ACC112 (cell line): ENCODE results near the gene GOLGA3.

Experiments used
- H2AFZ ChIP-seq: fragments of 200-600 bp; sonication (generic); one replicate; pipeline ENCODE4 v1.6.0; 2017; ENCODE audit warnings: antibody characterized with exemption, low read length; ENCODE audit not compliant: unreplicated experiment
- H3K27ac ChIP-seq: fragments of 200-600 bp; sonication (generic); 2 replicates; pipeline ENCODE4 v1.5.1; 2014; ENCODE audit warnings: low read depth, mild to moderate bottlenecking, antibody characterized with exemption, low read length, moderate library complexity
- H3K27me3 ChIP-seq: fragments of 200-600 bp; sonication (generic); 2 replicates; pipeline ENCODE4 v1.6.1; 2014; ENCODE audit warnings: mild to moderate bottlenecking, antibody characterized with exemption, low read length, moderate library complexity, mixed read lengths; ENCODE audit not compliant: insufficient read depth
- H3K36me3 ChIP-seq: fragments of 200-600 bp; sonication (generic); 2 replicates; pipeline ENCODE4 v1.6.1; 2016; ENCODE audit warnings: mild to moderate bottlenecking, antibody characterized with exemption, low read length, moderate library complexity, mixed read lengths; ENCODE audit not compliant: insufficient read depth
- H3K4me1 ChIP-seq: fragments of 200-600 bp; sonication (generic); one replicate; pipeline ENCODE4 v1.6.1; 2016; ENCODE audit warnings: low read length, mixed read lengths; ENCODE audit not compliant: insufficient read depth, unreplicated experiment, control insufficient read depth
- H3K4me3 ChIP-seq: fragments of 200-600 bp; sonication (generic); 2 replicates; pipeline ENCODE4 v1.5.1; 2014; ENCODE audit warnings: mild to moderate bottlenecking, low read depth, low read length
- H3K79me2 ChIP-seq: fragments of 200-600 bp; sonication (generic); one replicate; pipeline ENCODE4 v1.6.0; 2016; ENCODE audit warnings: low read length; ENCODE audit not compliant: control insufficient read depth, unreplicated experiment, insufficient read depth

GOLGA3 gene

DNA sequence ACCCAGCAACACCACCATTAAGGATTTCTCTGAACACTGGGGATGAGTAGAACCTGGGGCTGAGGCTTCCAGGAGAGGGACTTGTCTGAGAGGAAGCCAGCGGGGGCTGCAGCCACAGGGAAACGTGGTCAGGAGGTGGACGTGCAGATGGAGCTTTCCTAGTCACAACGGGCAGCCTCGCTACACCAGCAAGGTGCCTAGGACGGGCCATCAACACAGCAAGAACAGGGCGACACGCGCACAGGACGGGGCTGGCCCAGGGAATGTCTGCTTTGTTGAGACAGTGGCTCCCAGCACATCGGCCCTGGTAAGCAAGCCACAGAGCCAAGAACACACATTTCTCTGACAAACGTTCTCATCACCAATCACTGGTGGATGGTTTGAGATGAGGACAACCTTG is 92.3 kb downstream of the GOLGA3 start:
- H3K36me3 ChIP-seq, result peaks cover 61% of the 10 kb centered on the region
- no peaks in the 10 kb centered on the region for H3K27me3 ChIP-seq
- peaks cover 13% of the 10 kb centered on the region for H3K79me2 ChIP-seq
- no peak overlapping the region for H3K4me3 ChIP-seq
- no peak overlapping the region for H2AFZ ChIP-seq
- no peak overlapping the region for H3K27ac ChIP-seq
- H3K4me1 ChIP-seq, result no peaks in the 10 kb centered on the region

DNA sequence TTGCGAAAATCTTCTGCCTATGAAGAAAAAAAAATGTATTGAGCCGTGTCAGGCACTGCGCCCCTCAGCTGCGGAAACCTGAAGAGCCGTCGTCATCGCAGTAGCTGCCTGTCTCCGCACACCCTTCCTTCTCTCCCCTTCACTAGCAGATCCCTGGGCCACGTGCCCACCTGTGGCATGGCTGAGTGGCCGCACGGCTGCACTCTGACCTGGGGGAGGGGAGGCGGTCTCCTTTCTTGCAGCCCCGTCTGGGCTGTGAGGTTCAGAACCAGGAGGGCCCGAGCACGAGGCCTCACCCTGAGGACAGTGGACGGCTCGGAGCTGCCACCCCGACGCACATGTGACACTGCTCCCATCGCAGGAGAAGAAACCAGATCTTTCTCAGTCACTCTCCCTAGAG is 93.2 kb downstream of the GOLGA3 start:
- no peak overlapping the region for H2AFZ ChIP-seq
- no peak overlapping the region for H3K4me3 ChIP-seq
- peaks cover 7% of the 10 kb centered on the region for H3K79me2 ChIP-seq
- peaks cover 58% of the 10 kb centered on the region for H3K36me3 ChIP-seq
- no peak overlapping the region for H3K27ac ChIP-seq
- H3K4me1 ChIP-seq, result no peaks in the 10 kb centered on the region
- H3K27me3 ChIP-seq, result no peaks in the 10 kb centered on the region

DNA sequence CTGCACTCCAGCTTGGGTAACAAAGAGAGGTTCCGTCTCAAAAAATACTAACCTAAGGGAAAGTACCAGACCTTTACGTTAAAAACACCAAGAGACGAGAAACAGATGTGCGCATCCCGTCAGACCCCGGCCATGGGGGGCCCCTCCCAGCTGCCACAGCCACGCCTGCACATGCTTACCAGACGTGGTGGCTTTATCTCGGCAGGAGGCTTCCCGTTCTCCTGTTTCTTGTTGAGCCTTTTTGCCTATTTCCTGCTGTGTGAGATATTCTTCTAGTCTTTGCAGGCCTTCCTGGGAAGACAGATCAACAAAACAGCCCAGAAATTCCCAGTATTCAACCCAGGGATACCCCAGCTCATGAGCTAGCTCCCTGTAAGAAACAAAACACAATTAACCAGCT is 94.5 kb downstream of the GOLGA3 start:
- Histone ChIP-seq H2AFZ (no peak overlapping the region), H3K27me3 (no peaks in the 10 kb centered on the region), H3K36me3 (peaks cover 47% of the 10 kb centered on the region), H3K79me2 (peaks cover 11% of the 10 kb centered on the region), H3K27ac (no peak overlapping the region), H3K4me1 (no peaks in the 10 kb centered on the region), H3K4me3 (no peak overlapping the region)

DNA sequence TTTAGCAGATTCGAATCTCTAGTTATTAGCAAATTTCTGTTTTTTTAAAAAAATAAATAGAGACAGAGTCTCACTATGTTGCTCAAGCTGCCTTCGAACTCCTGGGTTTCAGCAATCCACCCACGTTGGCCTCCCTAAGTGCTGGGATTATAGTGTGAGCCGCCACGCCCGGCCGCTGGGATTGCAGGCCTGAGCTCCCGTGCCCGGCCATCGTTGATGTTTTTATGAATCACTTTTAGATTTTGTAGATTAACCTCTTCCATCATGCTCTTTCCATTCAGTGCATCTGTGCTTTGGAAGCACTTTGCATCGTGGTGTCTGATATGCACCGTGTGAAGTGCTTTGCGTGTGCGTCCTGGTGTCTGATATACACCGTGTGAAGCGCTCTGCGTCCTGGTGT is 97.1 kb downstream of the GOLGA3 start:
- no peak overlapping the region for H2AFZ ChIP-seq
- H3K4me1 ChIP-seq, result no peaks in the 10 kb centered on the region
- H3K27ac ChIP-seq, result no peak overlapping the region
- H3K36me3 ChIP-seq, result peaks cover 50% of the 10 kb centered on the region
- H3K27me3 ChIP-seq, result no peaks in the 10 kb centered on the region
- peaks cover 19% of the 10 kb centered on the region for H3K79me2 ChIP-seq
- no peak overlapping the region for H3K4me3 ChIP-seq

DNA sequence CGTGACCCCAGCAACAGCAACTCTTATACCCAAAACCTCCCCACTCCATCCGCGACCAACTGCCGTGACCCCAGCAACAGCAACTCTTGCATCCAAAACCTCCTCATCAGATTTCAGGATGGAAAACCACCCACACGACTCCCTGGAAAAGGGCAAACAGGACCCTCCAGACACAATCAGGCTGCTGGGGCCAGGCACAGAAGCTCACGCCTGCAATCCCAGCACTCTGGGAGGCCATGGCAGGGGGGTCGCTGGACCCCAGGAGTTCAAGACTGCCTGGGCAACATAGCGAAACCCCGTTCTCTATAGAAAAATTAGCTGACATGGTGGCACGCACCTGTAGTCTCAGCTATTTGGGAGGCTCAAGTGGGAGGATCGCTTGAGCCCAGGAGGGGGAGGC is 98.3 kb downstream of the GOLGA3 start:
- no peaks in the 10 kb centered on the region for H3K4me1 ChIP-seq

DNA sequence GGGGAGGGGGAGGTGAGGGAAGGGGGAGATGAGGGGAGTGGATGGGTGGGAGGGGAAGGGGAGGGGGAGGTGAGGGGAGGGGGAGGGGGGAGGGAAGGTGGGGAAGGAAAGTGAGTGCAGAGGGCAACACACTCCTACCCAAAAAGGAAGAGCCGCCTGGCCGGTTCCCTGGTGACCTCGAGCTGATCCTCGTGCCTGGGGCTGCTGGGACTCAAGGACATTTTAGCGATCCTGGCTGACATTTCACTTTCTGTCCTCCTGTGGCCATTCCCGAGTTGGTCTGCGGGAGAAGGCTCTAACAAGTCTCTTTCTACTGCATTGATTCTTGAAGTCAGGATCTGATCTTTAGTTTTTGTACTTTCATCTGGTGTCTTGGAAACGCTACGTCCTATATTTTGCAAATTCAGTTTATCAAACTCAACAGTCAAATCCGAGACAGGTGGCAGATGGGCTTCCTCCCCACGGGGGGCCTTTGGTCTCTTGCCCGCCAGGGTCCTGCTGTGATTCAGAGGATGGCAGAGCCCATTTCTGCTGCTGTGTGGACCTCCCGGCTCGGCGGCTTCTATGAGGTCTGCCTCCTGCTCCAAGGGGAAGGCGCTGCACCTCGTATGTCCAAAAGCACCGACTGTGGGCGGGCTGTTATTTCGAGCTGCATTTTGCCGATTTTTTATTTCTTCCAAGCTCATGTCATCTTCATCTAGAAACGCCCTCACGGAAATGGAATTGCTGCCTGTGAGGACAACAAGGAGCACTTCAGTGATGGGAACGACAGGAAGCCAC is 98.9 kb downstream of the GOLGA3 start:
- Histone ChIP-seq H3K4me3 (no peak overlapping the region), H3K36me3 (peaks cover 51% of the 10 kb centered on the region), H3K27ac (no peak overlapping the region), H3K79me2 (peaks cover 22% of the 10 kb centered on the region), H2AFZ (no peak overlapping the region), H3K4me1 (no peaks in the 10 kb centered on the region), H3K27me3 (no peaks in the 10 kb centered on the region)

More for the DNA sequence above, 98.3 kb downstream of the GOLGA3 start:
- Histone ChIP-seq H3K4me3 (no peak overlapping the region), H3K27ac (no peak overlapping the region), H3K79me2 (peaks cover 21% of the 10 kb centered on the region), H3K36me3 (peaks cover 51% of the 10 kb centered on the region), H2AFZ (no peak overlapping the region), H3K27me3 (no peaks in the 10 kb centered on the region)

DNA sequence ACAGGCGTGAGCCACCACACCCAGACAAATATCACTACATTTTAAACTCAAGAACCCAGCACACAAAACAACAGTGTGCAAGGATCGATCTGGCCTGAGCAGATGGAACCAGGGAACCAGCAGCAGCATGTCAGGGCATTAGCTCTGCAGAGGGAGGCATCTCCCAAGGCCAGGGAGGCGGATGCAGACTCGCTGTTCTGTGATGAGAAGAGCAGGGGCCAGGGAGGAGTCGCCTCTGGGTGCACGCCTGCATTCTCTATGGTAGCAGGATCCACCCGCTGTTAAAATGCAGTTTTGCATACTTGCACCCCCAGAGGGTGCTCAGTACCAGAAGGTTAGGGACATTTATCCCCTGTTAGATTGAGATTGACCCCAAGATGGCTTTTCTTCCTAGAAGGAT is 100.2 kb downstream of the GOLGA3 start:
- Histone ChIP-seq H3K4me3 (no peak overlapping the region), H3K79me2 (peaks cover 22% of the 10 kb centered on the region), H3K4me1 (no peaks in the 10 kb centered on the region), H3K27ac (no peak overlapping the region), H3K27me3 (no peaks in the 10 kb centered on the region), H3K36me3 (peaks cover 48% of the 10 kb centered on the region), H2AFZ (no peak overlapping the region)

DNA sequence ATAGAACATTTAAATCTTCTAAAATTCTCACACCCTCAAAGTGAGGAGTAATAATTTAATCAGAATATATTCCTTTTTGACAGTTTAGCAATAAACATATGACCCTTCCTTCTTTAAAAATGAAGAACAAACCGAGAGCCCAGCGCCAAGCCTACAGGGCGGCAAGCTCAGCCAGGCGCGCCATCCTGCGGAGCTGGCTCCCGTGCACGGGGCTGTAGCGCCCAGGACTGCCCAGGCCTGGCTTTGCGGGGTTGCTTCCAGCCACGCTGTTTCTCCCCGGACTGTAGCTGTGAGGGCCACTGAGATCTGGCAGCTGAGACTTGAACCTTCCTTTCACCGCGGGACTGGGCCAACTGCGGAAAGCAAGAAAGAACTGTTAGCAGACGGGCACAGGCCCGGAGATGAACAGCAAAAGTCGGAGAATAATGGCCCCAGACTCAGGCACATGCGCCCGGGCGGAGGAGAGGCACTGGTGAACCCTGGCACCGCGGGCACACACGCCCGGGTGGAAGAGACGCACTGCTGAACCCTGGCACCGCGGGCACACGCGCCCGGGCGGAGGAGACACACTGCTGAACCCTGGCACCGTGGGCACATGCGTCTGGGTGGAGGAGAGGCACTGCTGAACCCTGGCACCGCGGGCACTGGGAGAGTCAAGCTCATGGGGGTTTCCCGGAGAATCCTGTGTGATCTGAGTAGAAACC is 101.4 kb downstream of the GOLGA3 start:
- Histone ChIP-seq H3K4me3 (no peak overlapping the region), H3K79me2 (peaks cover 22% of the 10 kb centered on the region), H2AFZ (no peak overlapping the region), H3K27ac (no peak overlapping the region), H3K4me1 (no peaks in the 10 kb centered on the region), H3K27me3 (no peaks in the 10 kb centered on the region), H3K36me3 (peaks cover 51% of the 10 kb centered on the region)

DNA sequence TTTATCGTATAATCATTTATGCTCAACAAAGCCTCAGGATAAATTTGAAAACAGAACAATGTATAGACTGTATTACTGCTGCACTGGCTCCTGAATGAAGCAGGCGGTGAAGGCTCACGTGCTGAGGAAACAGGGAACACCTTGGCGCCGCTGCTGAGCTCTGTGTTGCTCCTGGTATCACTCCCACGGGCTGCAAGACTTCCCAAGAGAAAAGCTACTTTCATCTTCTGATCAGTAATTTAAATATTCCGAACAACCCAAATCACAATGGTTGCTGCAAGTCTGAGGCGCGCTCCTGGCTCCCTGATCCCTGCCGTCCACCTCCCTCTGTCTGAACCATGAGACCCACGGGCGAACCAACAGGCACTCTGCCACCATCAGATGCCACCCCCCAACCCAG is 102.3 kb downstream of the GOLGA3 start:
- Histone ChIP-seq H3K79me2 (peaks cover 22% of the 10 kb centered on the region), H3K27ac (no peak overlapping the region), H3K36me3 (peaks cover 51% of the 10 kb centered on the region), H3K4me3 (no peak overlapping the region), H3K27me3 (no peaks in the 10 kb centered on the region), H2AFZ (no peak overlapping the region), H3K4me1 (no peaks in the 10 kb centered on the region)

DNA sequence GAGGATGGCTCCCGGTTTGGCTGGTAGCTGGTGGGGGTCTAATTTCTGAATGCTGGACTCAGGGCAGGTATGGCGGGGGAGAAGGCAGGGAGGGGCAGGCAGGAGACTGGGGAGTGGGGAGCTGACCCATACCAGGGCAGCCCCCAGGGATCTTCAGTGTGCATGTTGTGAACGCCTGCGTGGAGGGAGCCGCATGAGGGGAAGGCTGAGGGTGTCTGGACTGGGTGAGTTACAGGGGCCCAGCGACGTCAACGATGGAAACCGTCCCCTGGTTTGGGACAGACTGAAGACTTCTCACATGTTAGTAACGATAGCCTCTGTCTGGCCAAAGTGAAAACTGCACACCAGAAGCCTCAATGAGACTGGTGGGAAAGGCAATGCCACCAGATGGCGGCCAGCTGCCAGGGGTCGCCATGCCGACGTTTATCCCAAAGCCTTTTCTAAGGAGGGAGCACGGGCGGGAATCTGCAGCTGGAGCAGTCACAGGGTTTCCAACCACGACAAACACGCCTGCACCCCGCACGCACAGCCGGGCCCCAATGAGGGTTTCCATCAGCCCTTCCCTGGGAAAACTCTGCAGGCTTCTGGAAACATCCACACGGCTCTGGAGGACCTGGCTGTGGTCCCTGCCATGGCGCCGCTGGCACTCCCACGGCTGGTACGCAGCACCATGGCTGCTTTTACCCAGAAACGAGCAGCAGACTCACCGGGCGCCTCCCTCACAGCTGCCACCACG is 104.0 kb downstream of the GOLGA3 start:
- Histone ChIP-seq H3K27ac (no peak overlapping the region), H3K4me3 (no peak overlapping the region), H2AFZ (no peak overlapping the region), H3K36me3 (peaks cover 60% of the 10 kb centered on the region), H3K79me2 (peaks cover 18% of the 10 kb centered on the region), H3K27me3 (no peaks in the 10 kb centered on the region), H3K4me1 (no peaks in the 10 kb centered on the region)
